ENCODE data around the gene PAH.

The PAH gene

DNA sequence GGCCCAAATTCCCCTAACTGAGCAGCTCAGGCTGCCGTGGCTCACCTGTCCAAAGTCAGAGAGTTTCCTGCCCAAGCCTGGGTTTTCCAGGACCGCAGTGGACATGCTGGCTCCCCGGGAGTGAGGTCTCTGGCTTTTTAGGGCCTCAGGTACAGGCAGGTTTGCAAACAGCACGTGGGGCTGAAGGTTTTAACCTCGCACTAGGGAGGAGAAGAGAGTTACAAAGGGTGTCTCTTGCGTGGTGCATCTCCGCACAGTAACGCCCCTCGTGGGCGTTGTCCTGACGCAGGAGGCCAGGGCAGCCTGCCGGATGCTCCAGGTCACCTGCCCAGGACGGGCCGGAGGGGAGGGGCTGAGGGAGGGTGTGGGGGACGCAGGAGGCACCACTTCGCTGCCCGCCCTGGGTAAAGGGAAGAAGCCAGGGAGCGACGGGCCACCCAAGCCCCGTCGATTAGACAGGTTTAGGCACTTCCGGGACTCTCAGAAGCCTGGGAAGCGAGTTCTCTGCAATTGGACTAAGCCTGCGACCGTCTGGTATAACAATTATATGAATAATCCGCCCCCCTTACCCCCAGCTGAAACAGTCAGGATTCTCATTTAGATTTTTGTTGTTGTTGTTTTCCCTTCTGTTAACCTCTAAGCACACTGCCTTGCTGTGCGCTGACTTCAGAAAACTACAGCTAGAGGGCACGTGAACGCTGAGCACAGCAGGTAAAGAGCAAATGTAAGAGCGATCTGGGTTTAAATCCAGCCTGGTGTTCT is at the start of gene PAH:
Gene PAH, minus strand, starts transcription at position 219 of the 762 bp plus-strand sequence. Its CDS starts 114 bp downstream, at position 105.
- DNase-seq = no peak

GRCh38 chr12:102966200-102966863 is 49.3 kb upstream of the PAH start:
- DNase-seq = no peak

DNA sequence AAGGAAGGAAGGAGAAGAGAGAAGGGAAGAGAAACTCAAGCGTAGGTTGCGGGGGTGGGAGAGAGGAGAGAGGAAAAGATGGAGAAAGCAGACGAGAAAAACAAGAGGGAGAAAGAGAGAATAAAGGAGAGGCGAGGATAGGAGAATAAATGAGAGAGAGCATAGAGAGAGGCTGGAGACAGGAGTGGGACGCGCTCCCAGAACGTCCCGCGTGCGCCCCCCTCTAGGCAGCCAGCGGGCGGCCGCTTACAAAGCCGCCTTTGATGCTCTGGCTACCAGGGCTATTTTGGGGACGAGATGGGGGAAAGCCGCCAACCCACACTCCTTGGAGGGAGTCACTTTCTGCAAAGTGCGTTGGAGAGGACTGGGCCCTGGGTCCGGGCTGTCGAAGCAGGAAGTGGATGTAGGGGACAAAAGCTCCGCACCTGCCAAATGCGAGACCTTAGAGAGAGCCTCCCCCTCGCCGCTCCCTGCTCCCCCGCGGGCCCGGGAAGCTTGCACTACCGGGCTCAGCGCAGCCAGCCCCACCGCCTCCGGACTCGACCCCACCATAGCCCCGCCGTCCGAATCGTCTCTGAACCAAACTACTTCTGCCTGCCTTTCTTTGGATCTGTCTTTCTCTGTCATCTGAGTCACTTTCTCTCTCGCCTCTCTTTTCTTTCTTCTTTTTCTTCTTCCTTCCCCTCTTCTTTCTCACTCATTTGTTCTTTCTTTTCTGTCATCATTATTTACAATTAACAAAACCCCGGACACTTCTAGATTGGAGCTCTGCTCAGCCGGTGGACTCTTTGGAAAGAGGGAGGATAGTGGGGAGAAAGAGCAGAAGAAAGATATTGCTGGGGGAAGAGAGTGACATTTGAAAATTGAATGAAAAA is 48.5 kb upstream of the PAH start:
- no peak for DNase-seq

DNA sequence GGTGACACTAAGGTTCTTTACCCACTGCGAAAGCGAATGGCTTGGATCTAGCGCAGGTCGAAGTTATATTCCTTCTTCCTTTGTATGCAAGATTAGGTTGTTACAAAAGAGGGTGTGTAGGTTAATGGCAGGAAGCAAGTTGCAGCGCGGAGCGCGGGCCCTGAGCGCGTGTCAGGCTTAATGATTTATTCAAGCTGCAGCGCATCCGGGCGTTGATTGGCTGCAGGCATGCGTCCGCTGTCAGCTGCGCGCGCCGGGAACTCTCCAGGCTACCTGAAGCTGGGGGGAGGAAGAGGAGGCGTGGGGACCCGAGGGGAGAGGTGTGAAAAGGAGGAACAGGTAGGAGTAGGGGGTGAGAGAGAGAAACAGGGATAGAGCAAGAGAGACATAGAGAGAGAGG is 47.8 kb upstream of the PAH start:
- DNase-seq = no peak

DNA sequence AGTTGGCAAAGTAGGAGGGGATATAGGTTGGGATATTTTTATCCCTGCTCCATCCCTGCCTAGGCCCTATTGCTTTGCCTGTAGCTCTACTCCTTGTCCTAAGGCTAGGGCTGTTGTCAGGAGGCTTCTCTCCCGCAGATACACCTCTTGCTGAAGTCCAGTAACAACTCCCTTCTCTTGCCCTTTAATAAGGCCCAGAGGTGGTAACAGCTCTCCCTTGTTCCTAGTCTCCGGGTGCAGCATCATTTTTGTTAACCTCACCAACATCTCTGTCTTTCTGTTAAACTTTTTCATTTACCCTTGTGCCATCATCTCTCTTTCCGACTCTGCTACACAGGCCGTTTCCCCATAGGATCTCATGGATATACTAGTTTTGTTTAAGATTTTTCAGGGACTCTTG is 46.8 kb upstream of the PAH start:
- no peak for DNase-seq

- DNase-seq = no peak
Measured at GRCh38 chr12:102962986-102963385, 45.9 kb upstream of the PAH start.

DNA sequence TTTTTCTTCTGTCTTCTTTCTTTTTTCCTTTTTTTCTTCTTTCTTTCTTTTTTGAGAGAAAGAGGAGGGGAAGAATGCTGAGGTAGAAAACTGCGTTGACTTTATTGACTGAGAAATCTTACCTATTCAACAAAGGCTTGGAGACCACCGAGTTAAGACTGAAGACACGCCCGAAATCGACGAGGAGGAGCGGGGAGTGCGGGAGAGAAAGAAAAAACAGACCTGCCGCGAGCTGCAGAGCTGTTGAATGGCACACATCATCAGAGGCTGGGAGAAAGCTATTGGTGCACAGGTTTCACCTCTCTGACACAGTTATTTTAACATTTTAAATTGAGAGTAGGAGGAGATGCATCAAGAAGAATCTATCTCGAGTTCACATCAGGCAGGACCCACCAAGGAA is 45.5 kb upstream of the PAH start:
- no peak for DNase-seq

GRCh38 chr12:102961466-102961855 is 44.4 kb upstream of the PAH start:
- DNase-seq = no peak

DNA sequence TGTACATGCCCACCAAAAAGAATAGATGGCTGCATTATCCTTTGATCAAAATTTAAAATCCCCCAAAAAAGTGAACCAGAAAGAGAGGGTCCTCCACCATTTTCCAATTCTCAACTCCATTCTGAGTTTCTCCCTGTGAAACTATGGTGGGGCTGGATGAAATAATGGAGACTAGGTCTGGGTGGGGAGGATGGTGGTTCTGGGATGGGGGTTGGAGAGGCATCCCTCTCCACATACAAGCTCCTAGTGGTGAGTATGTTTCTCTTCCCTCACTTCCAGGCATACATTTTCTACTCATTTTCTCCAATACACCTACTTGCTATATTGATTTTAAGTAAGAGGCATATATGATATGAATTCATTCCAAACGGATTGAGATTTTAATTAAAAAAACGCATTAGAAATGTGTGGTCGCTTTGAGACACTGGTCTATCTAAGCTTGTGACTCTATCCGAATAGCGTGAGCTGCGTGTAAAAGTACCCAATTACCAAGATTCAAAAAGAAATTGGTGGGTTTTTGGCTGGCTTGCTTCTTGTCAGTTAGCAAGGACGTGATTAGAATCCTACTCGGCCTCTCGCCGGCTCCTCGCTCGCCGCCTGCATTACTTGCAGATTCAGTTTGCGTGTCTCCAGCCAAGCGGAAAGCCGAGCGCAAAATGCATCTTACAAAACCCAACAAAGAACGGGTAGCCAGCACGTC is 43.9 kb upstream of the PAH start:
- DNase-seq = no peak

GRCh38 chr12:102959391-102959790 is 42.3 kb upstream of the PAH start:
- DNase-seq = no peak

- no peak for DNase-seq
Measured at GRCh38 chr12:102958830-102959176, 41.8 kb upstream of the PAH start.

DNA sequence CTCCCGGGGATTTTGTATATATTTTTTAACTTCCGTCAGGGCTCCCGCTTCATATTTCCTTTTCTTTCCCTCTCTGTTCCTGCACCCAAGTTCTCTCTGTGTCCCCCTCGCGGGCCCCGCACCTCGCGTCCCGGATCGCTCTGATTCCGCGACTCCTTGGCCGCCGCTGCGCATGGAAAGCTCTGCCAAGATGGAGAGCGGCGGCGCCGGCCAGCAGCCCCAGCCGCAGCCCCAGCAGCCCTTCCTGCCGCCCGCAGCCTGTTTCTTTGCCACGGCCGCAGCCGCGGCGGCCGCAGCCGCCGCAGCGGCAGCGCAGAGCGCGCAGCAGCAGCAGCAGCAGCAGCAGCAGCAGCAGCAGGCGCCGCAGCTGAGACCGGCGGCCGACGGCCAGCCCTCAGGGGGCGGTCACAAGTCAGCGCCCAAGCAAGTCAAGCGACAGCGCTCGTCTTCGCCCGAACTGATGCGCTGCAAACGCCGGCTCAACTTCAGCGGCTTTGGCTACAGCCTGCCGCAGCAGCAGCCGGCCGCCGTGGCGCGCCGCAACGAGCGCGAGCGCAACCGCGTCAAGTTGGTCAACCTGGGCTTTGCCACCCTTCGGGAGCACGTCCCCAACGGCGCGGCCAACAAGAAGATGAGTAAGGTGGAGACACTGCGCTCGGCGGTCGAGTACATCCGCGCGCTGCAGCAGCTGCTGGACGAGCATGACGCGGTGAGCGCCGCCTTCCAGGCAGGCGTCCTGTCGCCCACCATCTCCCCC is 41.2 kb upstream of the PAH start:
- no peak for DNase-seq

DNA sequence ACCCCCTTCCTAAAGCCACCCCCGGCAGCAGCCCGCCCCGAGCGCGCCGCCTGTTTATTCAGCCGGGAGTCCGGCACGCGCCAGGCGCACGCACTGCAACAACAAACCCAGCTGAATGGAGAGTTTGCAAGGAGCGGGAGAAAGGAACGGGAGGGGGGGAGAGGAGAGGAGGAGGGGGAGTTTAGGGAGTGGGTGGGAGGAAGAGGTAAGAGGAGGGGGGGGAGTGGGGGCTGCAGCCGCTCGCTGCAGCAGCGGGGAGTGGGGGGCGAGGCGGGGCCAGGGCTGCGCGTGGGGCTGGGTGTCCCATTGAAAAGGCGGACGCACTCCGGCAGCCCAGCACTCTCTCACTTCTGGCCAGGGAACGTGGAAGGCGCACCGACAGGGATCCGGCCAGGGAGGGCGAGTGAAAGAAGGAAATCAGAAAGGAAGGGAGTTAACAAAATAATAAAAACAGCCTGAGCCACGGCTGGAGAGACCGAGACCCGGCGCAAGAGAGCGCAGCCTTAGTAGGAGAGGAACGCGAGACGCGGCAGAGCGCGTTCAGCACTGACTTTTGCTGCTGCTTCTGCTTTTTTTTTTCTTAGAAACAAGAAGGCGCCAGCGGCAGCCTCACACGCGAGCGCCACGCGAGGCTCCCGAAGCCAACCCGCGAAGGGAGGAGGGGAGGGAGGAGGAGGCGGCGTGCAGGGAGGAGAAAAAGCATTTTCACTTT is 40.5 kb upstream of the PAH start, which contains the start of gene ASCL1:
Gene ASCL1, plus strand, starts transcription at position 336 of the 712 bp plus-strand sequence. CDS start 571 bp downstream, outside the sequence.
- DNase-seq = no peak

DNA sequence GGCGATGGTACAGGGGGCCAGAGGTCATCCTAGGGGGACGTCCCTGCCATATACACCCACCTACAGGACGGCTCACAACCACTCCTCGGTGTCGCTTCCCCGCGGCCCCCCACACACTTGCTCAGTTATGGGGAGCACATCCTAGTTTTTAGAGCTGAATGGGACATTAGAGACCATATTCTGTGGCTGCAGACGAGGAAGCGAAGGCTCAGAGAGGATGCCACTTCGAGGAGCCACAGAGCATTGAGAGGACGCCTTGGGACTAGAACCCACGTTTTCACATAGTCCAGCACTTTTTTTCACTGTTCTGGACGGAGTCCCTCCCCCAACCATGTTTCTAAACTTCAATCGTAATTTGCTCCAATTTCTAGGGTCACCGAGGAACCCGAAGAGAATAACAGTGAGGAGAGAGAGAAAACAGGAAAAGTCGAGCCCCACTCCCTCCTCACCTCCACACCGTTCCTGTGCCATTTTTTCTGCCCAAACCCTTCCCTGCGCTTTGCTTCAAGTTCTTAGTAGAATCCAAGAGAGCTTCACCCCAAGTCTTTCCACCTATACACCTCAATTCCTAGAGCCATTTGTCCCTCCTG is 39.8 kb upstream of the PAH start:
- DNase-seq = no peak

GRCh38 chr12:102955926-102956737 is 39.1 kb upstream of the PAH start:
- no peak for DNase-seq

- DNase-seq = no peak
Measured at GRCh38 chr12:102954134-102954533, 37.1 kb upstream of the PAH start.

DNA sequence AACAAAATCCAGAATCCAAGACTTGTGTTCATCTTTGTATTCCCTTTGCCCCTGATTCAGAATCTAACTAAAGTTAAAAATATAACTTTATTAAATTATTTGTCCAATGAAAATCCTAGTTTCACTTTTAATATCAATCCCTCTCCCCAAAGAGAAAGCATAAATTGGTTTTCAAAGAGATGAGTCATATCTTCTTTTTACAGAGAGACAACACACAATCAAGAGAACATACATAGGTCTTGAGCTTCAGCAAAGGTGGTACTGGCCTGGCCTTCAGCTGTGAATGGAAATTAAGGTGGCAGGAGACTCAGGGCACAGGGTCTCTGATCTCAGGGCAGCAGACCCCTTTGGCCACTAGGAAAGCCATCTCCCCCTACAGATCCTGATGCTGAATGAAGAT is 36.2 kb upstream of the PAH start:
- DNase-seq = no peak

GRCh38 chr12:102951841-102952240 is 34.8 kb upstream of the PAH start:
- no peak for DNase-seq

GRCh38 chr12:102950950-102951619 is 34.0 kb upstream of the PAH start:
- no peak for DNase-seq
